Stimulated activated CD8-positive, alpha-beta memory T cell treated with anti-CD3 and anti-CD28 coated beads, Interleukin-2, amount 100 ng/mL, for 48 hours (primary cell): ENCODE data around the gene CCR4.
"Not testable (repeated sequence)": the region's sequence is repeated elsewhere in the genome, so short reads cannot be mapped to it uniquely, and the experiment has no call there.

Experiments
- DNase-seq, 2 donors: peaks; one replicate each; pipeline ENCODE4 v3.0.0-alpha.2; 2020; ENCODE audit warnings: low read depth in 2 of 2

The CCR4 gene

GRCh38 chr3:32952369-32953077 is 1.1 kb downstream of the CCR4 start:
- DNase-seq = no peak

- DNase-seq = no peak
These were observed 3.1 kb downstream of the CCR4 start for GRCh38 chr3:32954506-32954905.

- no peak for DNase-seq
These were observed 5.5 kb downstream of the CCR4 start for GRCh38 chr3:32956750-32957570.

GRCh38 chr3:32958509-32958908 is 7.1 kb downstream of the CCR4 start:
- no peak for DNase-seq

GRCh38 chr3:32959371-32959770 is 7.9 kb downstream of the CCR4 start:
- DNase-seq = no peak

GRCh38 chr3:32960404-32961170 is 9.1 kb downstream of the CCR4 start:
- DNase-seq = no peak

- no peak for DNase-seq
These were observed 9.8 kb downstream of the CCR4 start for GRCh38 chr3:32961189-32961715.

GRCh38 chr3:32963871-32964270 is 12.4 kb downstream of the CCR4 start:
- no peak for DNase-seq

- DNase-seq = not testable (repeated sequence)
These were observed 13.3 kb downstream of the CCR4 start for GRCh38 chr3:32964781-32965180.

- DNase-seq = not testable (repeated sequence)
These were observed 14.3 kb downstream of the CCR4 start for GRCh38 chr3:32965617-32966213.

- not testable (repeated sequence) for DNase-seq
These were observed 15.2 kb downstream of the CCR4 start for GRCh38 chr3:32966627-32967026.

GRCh38 chr3:32968166-32968919 is 16.9 kb downstream of the CCR4 start:
- DNase-seq = no peak

- no peak for DNase-seq
These were observed 17.5 kb downstream of the CCR4 start for GRCh38 chr3:32968920-32969389.

- no peak for DNase-seq
These were observed 18.2 kb downstream of the CCR4 start for GRCh38 chr3:32969656-32970055.

GRCh38 chr3:32971291-32971690 is 19.8 kb downstream of the CCR4 start:
- not testable (repeated sequence) for DNase-seq

- no peak for DNase-seq
These were observed 21.2 kb downstream of the CCR4 start for GRCh38 chr3:32972482-32973146.

- no peak for DNase-seq
These were observed 22.5 kb downstream of the CCR4 start for GRCh38 chr3:32973982-32974381.

- DNase-seq = no peak
These were observed 24.6 kb downstream of the CCR4 start for GRCh38 chr3:32975891-32976595.

- DNase-seq = no peak
These were observed 26.4 kb downstream of the CCR4 start for GRCh38 chr3:32977861-32978260.

GRCh38 chr3:32978331-32978730 is 26.9 kb downstream of the CCR4 start:
- DNase-seq = no peak
